Loucy (cell line): Measurements from ENCODE around the gene CAV3.

ENCODE experiments used
- H2AFZ ChIP-seq: fragments of 200-600 bp; sonication (generic); 2 replicates; pipeline ENCODE4 v1.6.0; 2016; ENCODE audit warnings: antibody characterized with exemption, mild to moderate bottlenecking, low read length, moderate library complexity
- H3F3A ChIP-seq: fragments of 200-600 bp; 2 replicates; pipeline ENCODE4 v1.6.0; 2016; ENCODE audit warnings: antibody characterized with exemption, low read depth, mild to moderate bottlenecking
- H3K27me3 ChIP-seq: fragments of 200-600 bp; sonication (generic); 2 replicates; pipeline ENCODE4 v1.6.1; 2014; ENCODE audit warnings: low read length, mild to moderate bottlenecking; ENCODE audit not compliant: insufficient read depth, poor library complexity, severe bottlenecking
- H3K36me3 ChIP-seq: fragments of 200-600 bp; sonication (generic); 2 replicates; pipeline ENCODE4 v1.6.1; 2016; ENCODE audit warnings: low read length; ENCODE audit not compliant: insufficient read depth
- H3K4me1 ChIP-seq: fragments of 200-600 bp; sonication (generic); 2 replicates; pipeline ENCODE4 v1.5.1; 2014; ENCODE audit warnings: low read length, mild to moderate bottlenecking; ENCODE audit not compliant: insufficient read depth, poor library complexity, severe bottlenecking
- H3K4me2 ChIP-seq: fragments of 200-600 bp; sonication (generic); 2 replicates; pipeline ENCODE4 v1.6.0; 2014; ENCODE audit warnings: antibody characterized with exemption, low read length, low read depth, mild to moderate bottlenecking; ENCODE audit not compliant: poor library complexity, severe bottlenecking
- H3K4me3 ChIP-seq: fragments of 200-600 bp; sonication (generic); 2 replicates; pipeline ENCODE4 v1.5.1; 2014; ENCODE audit warnings: low read length, mild to moderate bottlenecking, mixed read lengths; ENCODE audit not compliant: poor library complexity, severe bottlenecking
- H3K79me2 ChIP-seq: fragments of 200-600 bp; sonication (generic); 2 replicates; pipeline ENCODE4 v1.6.1; 2014; ENCODE audit warnings: low read length; ENCODE audit not compliant: insufficient read depth
- H3K9ac ChIP-seq: fragments of 200-600 bp; sonication (generic); 2 replicates; pipeline ENCODE4 v1.6.0; 2014; ENCODE audit warnings: mild to moderate bottlenecking, low read depth, low read length, moderate library complexity; ENCODE audit not compliant: poor library complexity, severe bottlenecking
- H3K9me2 ChIP-seq: fragments of 200-600 bp; sonication (generic); replicated peaks from 2 replicates; pipeline ENCODE4 v1.6.1; 2016; ENCODE audit warnings: low read depth, low read length, mixed read lengths
- H3K9me3 ChIP-seq: fragments of 200-600 bp; sonication (generic); 2 replicates; pipeline ENCODE4 v1.6.1; 2014; ENCODE audit warnings: mild to moderate bottlenecking, antibody characterized with exemption, low read length, low read depth; ENCODE audit not compliant: insufficient read depth
- H4K20me1 ChIP-seq: fragments of 200-600 bp; sonication (generic); 2 replicates; pipeline ENCODE4 v1.6.0; 2014; ENCODE audit warnings: antibody characterized with exemption, low read length, mild to moderate bottlenecking; ENCODE audit not compliant: insufficient read depth, poor library complexity, severe bottlenecking
- CTCF ChIP-seq: fragments of 200-600 bp; sonication (generic); conservative IDR thresholded peaks from 2 replicates; pipeline ENCODE4 v1.5.1; 2014; ENCODE audit warnings: mild to moderate bottlenecking, antibody characterized with exemption, low read length
- EZH2phosphoT487 ChIP-seq: fragments of 200-600 bp; IDR thresholded peaks from 2 replicates; pipeline ENCODE4 v1.6.1; 2018; ENCODE audit warnings: antibody characterized with exemption, mild to moderate bottlenecking, moderate library complexity, borderline replicate concordance

Gene CAV3

GRCh38 chr3:8727605-8728512 lies 5.7 kb upstream of the CAV3 start:
- no peaks in the 10 kb centered on the region for H3F3A ChIP-seq
- H3K4me3 ChIP-seq = no peak overlapping the region
- H3K4me2 ChIP-seq = no peak overlapping the region
- H3K9me2 ChIP-seq = no peaks in the 10 kb centered on the region
- H4K20me1 ChIP-seq = no peaks in the 10 kb centered on the region
- no peaks in the 10 kb centered on the region for H3K36me3 ChIP-seq
- H3K9ac ChIP-seq = no peak overlapping the region
- H3K4me1 ChIP-seq = no peaks in the 10 kb centered on the region
- H3K79me2 ChIP-seq = no peaks in the 10 kb centered on the region
- H3K27me3 ChIP-seq = no peaks in the 10 kb centered on the region
- no peak overlapping the region for H2AFZ ChIP-seq
- no peaks in the 10 kb centered on the region for H3K9me3 ChIP-seq
- no peak for TF ChIP-seq CTCF
- no peak for TF ChIP-seq EZH2phosphoT487

- Histone ChIP-seq H3K9me2 (no peaks in the 10 kb centered on the region), H3K79me2 (no peaks in the 10 kb centered on the region), H3K9me3 (no peaks in the 10 kb centered on the region), H3K4me3 (no peak overlapping the region), H4K20me1 (no peaks in the 10 kb centered on the region), H3K4me2 (no peak overlapping the region), H3K36me3 (no peaks in the 10 kb centered on the region), H3K9ac (no peak overlapping the region), H3K27me3 (no peaks in the 10 kb centered on the region), H3K4me1 (no peaks in the 10 kb centered on the region), H2AFZ (no peak overlapping the region), H3F3A (no peaks in the 10 kb centered on the region)
- TF ChIP-seq CTCF = no peak
- TF ChIP-seq EZH2phosphoT487 = no peak
Measured at GRCh38 chr3:8729479-8729878, 4.1 kb upstream of the CAV3 start.

- Histone ChIP-seq H3K4me1 (no peaks in the 10 kb centered on the region), H3K4me3 (no peak overlapping the region)
Measured at GRCh38 chr3:8730656-8731055, 2.9 kb upstream of the CAV3 start.

More at GRCh38 chr3:8730656-8731055, 2.9 kb upstream of the CAV3 start:
- no peaks in the 10 kb centered on the region for H3K9me2 ChIP-seq
- H3K9ac ChIP-seq = no peak overlapping the region
- no peaks in the 10 kb centered on the region for H4K20me1 ChIP-seq
- H3K36me3 ChIP-seq = no peaks in the 10 kb centered on the region
- H3K4me2 ChIP-seq = no peak overlapping the region
- no peak overlapping the region for H2AFZ ChIP-seq
- no peaks in the 10 kb centered on the region for H3K9me3 ChIP-seq
- no peaks in the 10 kb centered on the region for H3K27me3 ChIP-seq
- no peak for TF ChIP-seq EZH2phosphoT487
- TF ChIP-seq CTCF = no peak
- H3K79me2 ChIP-seq = no peaks in the 10 kb centered on the region
- H3F3A ChIP-seq = no peaks in the 10 kb centered on the region
